Measurements from ENCODE around the gene FUT4. TPM values are rescaled to one million over a fixed set of nuclear protein-coding genes. Genes with fewer than 3 reads are reported as not detected.
"Not testable (repeated sequence)": the region's sequence is repeated elsewhere in the genome, so short reads cannot be mapped to it uniquely, and the experiment has no call there.

FUT4 gene
- total RNA-seq, 1 experiment from 2014 or later = 3.2 TPM

GRCh38 chr11:94545264-94546161 lies 1.8 kb downstream of the FUT4 start:
- DNase-seq (ENCODE audit: low read depth in 1 of 2, low spot score in 2 of 2) = no peak
- Histone ChIP-seq H3K27ac (no peak overlapping the region), H3K36me3 (peaks cover 6% of the 10 kb centered on the region; the same call in 1 of the 2 replicates), H3K4me3 (no peak overlapping the region), H3K4me1 (replicated peaks) (peaks cover 13% of the 10 kb centered on the region), H3K27me3 (replicated peaks) (no peaks in the 10 kb centered on the region), H3K9me3 (replicated peaks) (no peaks in the 10 kb centered on the region)

- H3K4me1 ChIP-seq (replicated peaks) = peaks cover 13% of the 10 kb centered on the region
- H3K27ac ChIP-seq = no peak overlapping the region
- H3K27me3 ChIP-seq (replicated peaks) = no peaks in the 10 kb centered on the region
- no peaks in the 10 kb centered on the region for H3K9me3 ChIP-seq (replicated peaks)
- DNase-seq (ENCODE audit: low read depth in 1 of 2, low spot score in 2 of 2) = no peak
- no peak overlapping the region for H3K4me3 ChIP-seq
- peaks cover 6% of the 10 kb centered on the region; the same call in 1 of the 2 replicates for H3K36me3 ChIP-seq
Measured at GRCh38 chr11:94546162-94546470, 2.4 kb downstream of the FUT4 start.

DNA sequence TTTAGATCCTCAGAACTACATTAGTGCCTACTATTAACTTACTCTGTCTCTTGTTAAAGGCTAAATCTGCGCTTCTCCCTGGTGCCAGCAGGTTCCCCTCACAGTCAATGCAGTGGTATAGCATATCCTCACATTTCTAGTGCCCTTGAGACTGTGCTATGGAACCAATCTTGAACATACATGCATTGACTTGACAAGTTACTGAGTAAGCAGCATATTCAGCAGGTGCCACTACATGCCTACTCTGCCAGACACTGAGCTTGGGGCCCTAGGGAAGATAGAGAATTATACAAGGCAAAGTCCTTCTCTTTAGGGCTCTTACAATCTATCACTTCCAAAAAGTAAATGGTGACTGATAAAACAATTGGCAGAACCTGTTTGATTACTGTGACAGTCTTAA lies 3.2 kb downstream of the FUT4 start:
- Histone ChIP-seq H3K4me3 (no peak overlapping the region), H3K27me3 (replicated peaks) (no peaks in the 10 kb centered on the region)
- DNase-seq (ENCODE audit: low read depth in 1 of 2, low spot score in 2 of 2) = no peak

DNA sequence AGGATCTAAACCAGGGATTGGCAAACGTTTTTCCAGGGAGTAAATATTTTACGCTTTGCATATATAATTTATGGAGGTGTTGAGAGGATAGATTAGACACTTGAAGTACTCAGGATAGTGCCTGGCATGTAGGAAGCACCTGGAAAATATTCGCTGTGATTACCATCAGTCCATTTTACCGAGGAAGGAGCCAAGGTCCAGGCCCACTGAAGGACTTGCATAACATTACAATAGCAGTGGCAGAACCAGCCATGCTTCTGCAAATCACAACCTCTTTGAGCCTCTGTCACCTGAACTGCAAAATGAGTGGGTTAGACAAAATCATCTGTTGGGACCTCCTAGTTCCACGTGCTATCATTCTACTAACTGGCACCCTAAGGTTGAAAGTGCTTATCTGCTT lies 5.4 kb downstream of the FUT4 start:
- H3K27me3 ChIP-seq (replicated peaks) = no peaks in the 10 kb centered on the region
- H3K36me3 ChIP-seq = peaks cover 6% of the 10 kb centered on the region; the same call in 1 of the 2 replicates
- no peak overlapping the region for H3K4me3 ChIP-seq
- DNase-seq (ENCODE audit: low read depth in 1 of 2, low spot score in 2 of 2) = no peak
- peaks cover 13% of the 10 kb centered on the region for H3K4me1 ChIP-seq (replicated peaks)
- H3K9me3 ChIP-seq (replicated peaks) = no peaks in the 10 kb centered on the region
- H3K27ac ChIP-seq = no peak overlapping the region

More for the DNA sequence above, 3.2 kb downstream of the FUT4 start:
- Histone ChIP-seq H3K4me1 (replicated peaks) (peaks cover 13% of the 10 kb centered on the region), H3K9me3 (replicated peaks) (no peaks in the 10 kb centered on the region), H3K27ac (no peak overlapping the region), H3K36me3 (peaks cover 6% of the 10 kb centered on the region; the same call in 1 of the 2 replicates)

DNA sequence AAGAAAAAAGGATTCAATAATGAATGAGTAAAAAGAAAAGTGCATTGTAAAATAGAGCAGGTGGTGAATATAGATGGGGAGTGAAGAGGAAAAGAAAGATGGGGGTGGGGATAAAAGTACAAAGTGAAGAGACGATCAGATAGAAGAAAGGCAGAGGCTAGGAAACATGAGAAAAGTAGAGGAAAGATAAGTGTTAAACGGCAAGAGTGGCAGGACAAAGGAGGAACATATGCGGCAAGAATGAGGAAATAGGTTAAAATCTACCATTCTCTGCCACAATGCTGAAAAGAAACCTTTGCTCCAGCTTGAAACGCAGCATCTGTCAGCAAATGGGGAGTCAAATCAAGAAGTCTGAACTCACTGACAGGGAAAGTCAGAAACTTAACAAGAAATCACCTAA lies 6.8 kb downstream of the FUT4 start:
- no peak for DNase-seq (ENCODE audit: low read depth in 1 of 2, low spot score in 2 of 2)
- no peak overlapping the region for H3K27ac ChIP-seq

DNA sequence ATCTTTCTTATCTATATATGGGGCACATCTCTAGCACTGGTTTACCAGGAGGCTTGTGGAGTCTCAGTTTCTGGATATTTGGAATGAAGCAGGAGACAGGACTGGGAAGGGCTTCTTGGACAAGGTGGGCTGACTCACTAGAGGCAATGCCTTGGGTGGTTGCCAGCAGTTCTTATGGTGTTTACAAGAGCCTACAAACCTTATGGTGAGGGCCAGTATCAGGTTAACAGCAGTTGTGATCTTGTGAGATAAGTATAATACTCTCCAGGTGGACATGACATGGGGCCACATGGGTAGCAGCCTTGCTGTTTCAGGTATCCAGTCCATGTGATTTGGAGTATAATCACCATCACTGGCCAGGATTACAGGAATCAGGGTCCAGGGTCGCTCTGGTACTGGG lies 10.2 kb downstream of the FUT4 start:
- H3K4me1 ChIP-seq (replicated peaks) = peaks cover 18% of the 10 kb centered on the region
- peak in 1 of 2 experiments; percentile 43 for DNase-seq (ENCODE audit: low read depth in 1 of 2, low spot score in 2 of 2)
- H3K36me3 ChIP-seq = no peaks in the 10 kb centered on the region
- no peak overlapping the region for H3K4me3 ChIP-seq
- no peaks in the 10 kb centered on the region for H3K9me3 ChIP-seq (replicated peaks)
- no peak overlapping the region for H3K27ac ChIP-seq
- no peaks in the 10 kb centered on the region for H3K27me3 ChIP-seq (replicated peaks)

More for the DNA sequence above, 6.8 kb downstream of the FUT4 start:
- no peaks in the 10 kb centered on the region for H3K9me3 ChIP-seq (replicated peaks)
- no peaks in the 10 kb centered on the region for H3K27me3 ChIP-seq (replicated peaks)
- peaks cover under 1% of the 10 kb centered on the region; the same call in 1 of the 2 replicates for H3K36me3 ChIP-seq
- H3K4me3 ChIP-seq = no peak overlapping the region
- peaks cover under 1% of the 10 kb centered on the region; the same call in 1 of the 2 replicates for H3K4me1 ChIP-seq (replicated peaks)

DNA sequence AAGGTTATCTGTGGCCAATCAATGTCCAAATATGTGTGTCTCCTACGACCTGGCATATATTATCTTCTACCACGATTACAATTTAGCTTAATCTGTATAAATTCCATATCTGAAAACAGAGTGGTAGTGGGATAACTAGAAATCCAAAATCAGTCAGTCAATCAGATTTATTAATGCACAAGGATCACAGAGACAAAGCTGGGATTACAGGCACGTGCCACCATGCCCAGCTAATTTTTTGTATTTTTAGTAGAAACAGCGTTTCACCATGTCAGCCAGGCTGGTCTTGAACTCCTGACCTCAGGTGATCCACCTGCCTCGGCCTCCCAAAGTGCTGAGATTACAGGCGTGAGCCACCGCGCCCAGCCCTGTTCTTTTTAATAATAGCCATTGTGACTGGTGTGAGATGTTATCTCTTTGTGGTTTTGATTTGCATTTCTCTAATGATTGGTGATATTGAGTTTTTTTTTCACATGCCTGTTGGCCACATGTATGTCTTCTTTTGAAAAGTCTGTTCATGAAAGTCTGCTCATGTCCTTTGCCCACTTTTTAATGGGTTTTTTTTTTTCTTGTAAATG lies 12.1 kb downstream of the FUT4 start:
- not testable (repeated sequence) for H3K27ac ChIP-seq

GRCh38 chr11:94557421-94557820 lies 13.7 kb downstream of the FUT4 start:
- no peaks in the 10 kb centered on the region for H3K27me3 ChIP-seq (replicated peaks)
- no peaks in the 10 kb centered on the region for H3K9me3 ChIP-seq (replicated peaks)
- peak overlapping the region; percentile 36; the same call in 1 of the 2 replicates for H3K27ac ChIP-seq
- no peak for DNase-seq (ENCODE audit: low read depth in 1 of 2, low spot score in 2 of 2)
- H3K4me1 ChIP-seq (replicated peaks) = peaks cover 18% of the 10 kb centered on the region
- no peaks in the 10 kb centered on the region for H3K36me3 ChIP-seq
- H3K4me3 ChIP-seq = no peak overlapping the region

More for the DNA sequence above, 12.1 kb downstream of the FUT4 start:
- not testable (repeated sequence) for H3K27me3 ChIP-seq (replicated peaks); H3K4me3 ChIP-seq; H3K9me3 ChIP-seq (replicated peaks); DNase-seq (ENCODE audit: low read depth in 1 of 2, low spot score in 2 of 2); H3K36me3 ChIP-seq
- H3K4me1 ChIP-seq (replicated peaks) = peaks cover 18% of the 10 kb centered on the region

- no peak for DNase-seq (ENCODE audit: low read depth in 1 of 2, low spot score in 2 of 2)
- peak overlapping the region; percentile 36; the same call in 1 of the 2 replicates for H3K27ac ChIP-seq
- no peak overlapping the region for H3K4me3 ChIP-seq
Measured at GRCh38 chr11:94557992-94558391, 14.3 kb downstream of the FUT4 start.

GRCh38 chr11:94558468-94558867 lies 14.7 kb downstream of the FUT4 start:
- no peaks in the 10 kb centered on the region for H3K36me3 ChIP-seq
- H3K4me1 ChIP-seq (replicated peaks) = peaks cover 18% of the 10 kb centered on the region
- no peaks in the 10 kb centered on the region for H3K9me3 ChIP-seq (replicated peaks)
- no peak overlapping the region for H3K27ac ChIP-seq
- DNase-seq (ENCODE audit: low read depth in 1 of 2, low spot score in 2 of 2) = no peak
- no peaks in the 10 kb centered on the region for H3K27me3 ChIP-seq (replicated peaks)
- no peak overlapping the region for H3K4me3 ChIP-seq

More at GRCh38 chr11:94557992-94558391, 14.3 kb downstream of the FUT4 start:
- Histone ChIP-seq H3K27me3 (replicated peaks) (no peaks in the 10 kb centered on the region), H3K36me3 (no peaks in the 10 kb centered on the region), H3K9me3 (replicated peaks) (no peaks in the 10 kb centered on the region), H3K4me1 (replicated peaks) (peaks cover 18% of the 10 kb centered on the region)

GRCh38 chr11:94558932-94559331 lies 15.2 kb downstream of the FUT4 start:
- H3K4me3 ChIP-seq = no peak overlapping the region
- H3K9me3 ChIP-seq (replicated peaks) = no peaks in the 10 kb centered on the region
- H3K27ac ChIP-seq = no peak overlapping the region
- no peaks in the 10 kb centered on the region for H3K36me3 ChIP-seq
- peaks cover 18% of the 10 kb centered on the region for H3K4me1 ChIP-seq (replicated peaks)
- no peaks in the 10 kb centered on the region for H3K27me3 ChIP-seq (replicated peaks)
- DNase-seq (ENCODE audit: low read depth in 1 of 2, low spot score in 2 of 2) = no peak

- H3K9me3 ChIP-seq (replicated peaks) = no peaks in the 10 kb centered on the region
- DNase-seq (ENCODE audit: low read depth in 1 of 2, low spot score in 2 of 2) = no peak
- H3K4me3 ChIP-seq = no peak overlapping the region
- H3K27me3 ChIP-seq (replicated peaks) = no peaks in the 10 kb centered on the region
- H3K36me3 ChIP-seq = no peaks in the 10 kb centered on the region
- peaks cover 18% of the 10 kb centered on the region for H3K4me1 ChIP-seq (replicated peaks)
- no peak overlapping the region for H3K27ac ChIP-seq
Measured at GRCh38 chr11:94559361-94559760, 15.6 kb downstream of the FUT4 start.

GRCh38 chr11:94560834-94561233 lies 17.1 kb downstream of the FUT4 start:
- Histone ChIP-seq H3K27ac (no peak overlapping the region), H3K27me3 (replicated peaks) (no peaks in the 10 kb centered on the region), H3K36me3 (no peaks in the 10 kb centered on the region), H3K9me3 (replicated peaks) (no peaks in the 10 kb centered on the region), H3K4me1 (replicated peaks) (peaks cover 18% of the 10 kb centered on the region), H3K4me3 (no peak overlapping the region)
- DNase-seq (ENCODE audit: low read depth in 1 of 2, low spot score in 2 of 2) = no peak

DNA sequence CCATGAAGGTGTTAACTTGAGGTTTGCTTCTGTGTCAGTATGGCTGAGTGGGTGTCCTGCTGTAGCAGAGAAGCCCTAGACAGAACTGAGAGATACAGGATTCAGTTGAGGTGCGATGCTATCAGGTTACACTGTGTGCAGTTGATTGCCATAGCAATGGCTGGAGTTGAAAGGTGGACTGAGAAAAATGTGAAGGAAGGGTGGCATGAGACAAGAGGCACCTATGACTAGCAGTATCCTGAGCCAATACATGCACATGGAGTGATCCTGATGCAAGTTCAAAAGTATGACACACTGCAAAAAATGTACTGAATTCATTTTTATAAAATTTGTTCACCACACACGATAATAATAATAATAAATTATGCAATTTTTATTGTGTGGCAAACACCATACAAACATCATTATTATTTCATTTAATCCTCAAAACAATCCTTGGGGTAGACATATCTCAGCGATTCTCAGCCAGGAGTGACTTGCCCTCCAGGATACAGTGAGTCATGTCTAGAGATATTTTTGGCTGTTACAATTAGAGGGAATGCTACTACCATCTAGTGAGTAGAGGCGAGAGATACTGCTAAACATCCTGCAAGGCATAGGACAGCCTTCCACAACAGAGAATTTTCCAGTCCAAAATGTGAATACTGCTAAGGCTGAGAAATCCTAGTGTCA lies 19.6 kb downstream of the FUT4 start:
- H3K27ac ChIP-seq = no peak overlapping the region
- no peaks in the 10 kb centered on the region for H3K27me3 ChIP-seq (replicated peaks)
- no peaks in the 10 kb centered on the region; the same call in 1 of the 2 replicates for H3K4me1 ChIP-seq (replicated peaks)
- no peak overlapping the region for H3K4me3 ChIP-seq
- no peaks in the 10 kb centered on the region for H3K9me3 ChIP-seq (replicated peaks)
- no peaks in the 10 kb centered on the region for H3K36me3 ChIP-seq
- DNase-seq (ENCODE audit: low read depth in 1 of 2, low spot score in 2 of 2) = no peak
